ENCODE results near the gene FBXL3.
"Not testable (repeated sequence)": the region's sequence is repeated elsewhere in the genome, so short reads cannot be mapped to it uniquely, and the experiment has no call there.

The FBXL3 gene

GRCh38 chr13:77022341-77022740, 4.6 kb downstream of the FBXL3 start:
- no peak for DNase-seq

GRCh38 chr13:77019756-77020155, 7.2 kb downstream of the FBXL3 start:
- no peak for DNase-seq

GRCh38 chr13:77016888-77017623, 9.9 kb downstream of the FBXL3 start:
- no peak for DNase-seq

- no peak for DNase-seq
Observed at GRCh38 chr13:77016251-77016812, 10.6 kb downstream of the FBXL3 start.

- DNase-seq, result no peak
Observed at GRCh38 chr13:77014906-77015685, 11.9 kb downstream of the FBXL3 start.

- DNase-seq, result no peak
Observed at GRCh38 chr13:77013853-77014542, 13.0 kb downstream of the FBXL3 start.

- not testable (repeated sequence) for DNase-seq
Observed at GRCh38 chr13:77009719-77010118, 17.2 kb downstream of the FBXL3 start.

GRCh38 chr13:77009011-77009410, 17.9 kb downstream of the FBXL3 start:
- no peak for DNase-seq

- not testable (repeated sequence) for DNase-seq
Observed at GRCh38 chr13:77008337-77008736, 18.6 kb downstream of the FBXL3 start.

- DNase-seq, result no peak
Observed at GRCh38 chr13:77002590-77003190, 24.3 kb downstream of the FBXL3 start.

GRCh38 chr13:77001963-77002587, 24.9 kb downstream of the FBXL3 start:
- DNase-seq, result no peak

GRCh38 chr13:77001540-77001939, 25.4 kb downstream of the FBXL3 start:
- no peak for DNase-seq

GRCh38 chr13:77000475-77000874, 26.5 kb downstream of the FBXL3 start:
- DNase-seq, result no peak

GRCh38 chr13:76994281-76994680, 32.7 kb downstream of the FBXL3 start:
- DNase-seq, result no peak

- no peak for DNase-seq
Observed at GRCh38 chr13:76993473-76993872, 33.5 kb downstream of the FBXL3 start.

GRCh38 chr13:76993021-76993420, 33.9 kb downstream of the FBXL3 start:
- no peak for DNase-seq

GRCh38 chr13:76992548-76993001, 34.4 kb downstream of the FBXL3 start:
- DNase-seq, result no peak

- peak; percentile 88 for DNase-seq
Observed at GRCh38 chr13:76991796-76992547, 35.0 kb downstream of the FBXL3 start, which contains the start of gene CLN5. TSS of gene CLN5 (plus strand) at chr13:76992081. CDS start at chr13:76992099, 18 bp downstream.

- no peak for DNase-seq
Observed at GRCh38 chr13:76991432-76991795, 35.5 kb downstream of the FBXL3 start.

- no peak for DNase-seq
Observed at GRCh38 chr13:76983676-76984075, 43.3 kb downstream of the FBXL3 start.

GRCh38 chr13:76982061-76982460, 44.9 kb downstream of the FBXL3 start:
- no peak for DNase-seq
